Epidermal melanocyte (primary cell): Measurements from ENCODE around the gene SF3B5.
A peak's percentile ranks its signal among the peaks of the same experiment; 100 is the strongest.
"Not testable (repeated sequence)": the region's sequence is repeated elsewhere in the genome, so short reads cannot be mapped to it uniquely, and the experiment has no call there.

ENCODE experiments used
- DNase-seq: peaks from one replicate; pipeline ENCODE4 v3.0.0; 2011; ENCODE audit warnings: low spot score; ENCODE audit not compliant: insufficient read length

SF3B5 gene

DNA sequence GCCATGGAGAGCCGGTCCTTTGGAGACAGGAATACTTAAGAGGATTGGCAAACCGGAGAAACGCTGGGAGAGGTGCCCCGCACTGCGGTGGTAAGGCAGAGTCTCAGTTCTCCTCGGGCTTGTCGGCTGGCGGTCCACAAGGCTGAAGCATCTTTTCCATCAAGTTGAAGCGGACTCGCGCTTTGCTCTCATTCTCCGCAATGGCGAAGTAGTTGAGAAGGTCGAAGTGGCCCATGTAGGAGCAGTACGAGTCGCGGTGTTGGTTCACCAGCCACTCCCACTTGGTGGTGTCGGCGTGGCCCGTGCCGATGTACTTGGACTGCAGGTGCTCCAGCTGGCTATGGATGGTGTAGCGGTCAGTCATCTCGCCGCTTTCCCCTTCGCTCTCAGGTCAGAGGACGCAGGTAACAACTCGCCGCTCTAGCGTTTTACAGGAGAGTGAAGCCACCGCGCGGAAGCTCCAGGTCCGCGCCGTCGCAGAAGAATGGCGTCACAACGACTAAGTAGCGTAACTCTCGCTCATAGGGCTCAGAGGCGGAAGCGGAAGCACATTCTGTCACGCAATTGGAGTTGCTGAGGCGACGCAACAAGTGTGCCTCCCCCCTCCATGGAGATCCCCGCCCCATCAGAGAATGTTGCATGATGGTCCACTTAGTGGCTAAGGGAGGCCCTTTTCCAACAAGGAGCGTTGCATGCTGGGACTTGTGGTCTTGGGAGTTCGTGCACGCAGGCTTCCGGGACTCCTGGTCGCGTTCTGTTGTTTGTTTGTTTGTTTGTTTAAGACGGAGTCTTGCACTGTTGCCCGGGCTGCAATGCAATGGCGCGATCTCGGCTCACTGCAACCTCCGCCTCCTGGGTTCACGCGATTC, at the start of gene SF3B5:
TSS of gene SF3B5 (minus strand) at position 440 of the 869 bp plus-strand sequence. CDS start at position 364, 76 bp downstream.
- DNase-seq = peak; percentile 86

DNA sequence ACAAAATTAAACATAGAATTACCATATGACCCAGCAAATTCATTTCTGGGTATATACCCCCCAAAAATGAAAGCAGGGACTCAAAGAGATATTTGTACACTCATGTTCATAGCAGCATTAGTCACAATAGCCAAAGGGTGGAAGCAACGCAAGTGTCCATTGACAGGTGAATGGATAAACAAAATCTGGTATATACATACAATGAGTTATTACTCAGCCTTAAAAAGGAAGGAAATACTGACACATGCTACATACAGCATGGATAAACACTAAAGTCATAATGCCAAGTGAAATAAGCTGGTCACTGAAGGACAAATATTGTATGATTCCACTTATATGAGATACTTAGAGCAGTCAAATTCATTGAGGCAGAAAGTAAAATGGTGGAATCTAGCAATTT, 49.6 kb upstream of the SF3B5 start:
- DNase-seq = no peak

DNA sequence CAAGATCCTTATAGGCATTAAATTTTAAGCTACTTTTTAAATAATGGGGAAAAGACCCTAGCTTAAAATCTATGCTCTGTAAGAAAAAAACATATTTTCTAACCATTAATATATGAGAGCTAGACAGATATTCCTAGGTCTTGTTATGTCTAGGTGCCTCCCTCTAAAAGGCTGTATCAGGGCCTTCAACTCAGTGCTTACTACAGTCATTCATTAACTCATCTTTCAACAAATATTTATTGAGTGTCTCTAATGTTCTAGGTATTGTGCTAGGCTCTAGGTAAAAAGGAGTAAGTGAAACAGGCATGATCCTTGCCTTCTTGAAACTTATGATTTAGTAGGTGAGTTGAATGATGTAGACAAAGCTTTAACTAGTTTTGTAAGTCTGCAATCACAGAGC, 48.5 kb upstream of the SF3B5 start:
- no peak for DNase-seq

DNA sequence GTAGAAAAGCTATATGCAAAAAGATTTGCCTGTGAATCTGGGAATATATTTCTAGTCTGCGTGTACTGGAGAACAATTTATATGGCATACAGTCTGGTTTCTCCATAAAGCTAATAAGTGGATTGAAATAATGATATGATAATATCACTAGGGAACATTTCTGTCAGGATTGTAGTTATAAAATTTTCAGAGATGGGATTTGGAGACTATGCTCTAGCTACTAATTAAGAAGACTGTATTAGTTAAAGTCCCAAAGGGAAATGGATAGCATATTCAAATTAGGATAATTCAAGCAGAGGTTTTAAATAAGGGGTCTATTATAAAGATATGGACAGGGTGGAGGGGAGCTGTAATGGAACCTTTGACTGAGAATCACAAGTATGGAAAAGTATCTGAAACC, 47.7 kb upstream of the SF3B5 start:
- DNase-seq = no peak

DNA sequence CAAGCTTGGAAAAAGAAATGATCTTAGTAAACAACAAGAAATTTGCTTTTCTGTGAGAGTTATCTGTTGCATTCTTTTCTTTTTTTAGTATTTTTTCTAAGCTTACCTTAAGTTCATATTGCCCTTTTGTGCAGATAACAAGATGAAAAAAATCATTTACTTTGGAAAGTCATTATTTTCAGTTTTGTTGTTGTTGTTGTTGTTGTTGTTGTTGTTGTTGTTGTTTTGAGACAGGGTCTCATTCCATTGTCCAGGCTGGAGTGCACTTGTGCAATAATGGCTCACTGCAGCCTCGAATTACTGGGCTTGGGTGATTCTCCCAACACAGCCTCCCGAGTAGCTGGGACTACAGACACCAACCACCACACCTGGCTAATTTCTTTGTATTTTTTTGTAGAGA, 46.1 kb upstream of the SF3B5 start:
- DNase-seq = no peak

DNA sequence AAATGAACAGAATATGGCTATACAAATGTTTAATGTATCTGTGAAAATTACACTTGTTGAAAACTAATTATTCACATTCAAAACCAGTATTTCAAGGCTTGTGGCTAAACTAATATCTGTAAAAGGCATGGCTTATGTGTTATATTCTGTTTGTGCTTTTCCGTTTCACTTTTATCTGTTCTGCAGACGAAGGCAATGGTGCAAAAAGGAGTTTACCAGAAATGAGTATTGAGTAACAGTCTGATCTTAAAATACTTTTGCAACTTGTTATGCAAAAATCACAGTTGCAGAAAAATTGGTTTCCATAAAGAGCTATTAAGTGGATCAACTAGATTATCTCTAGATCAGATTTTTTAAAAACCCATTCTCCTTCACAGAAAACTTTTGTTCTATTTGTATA, 45.5 kb upstream of the SF3B5 start:
- DNase-seq = no peak

DNA sequence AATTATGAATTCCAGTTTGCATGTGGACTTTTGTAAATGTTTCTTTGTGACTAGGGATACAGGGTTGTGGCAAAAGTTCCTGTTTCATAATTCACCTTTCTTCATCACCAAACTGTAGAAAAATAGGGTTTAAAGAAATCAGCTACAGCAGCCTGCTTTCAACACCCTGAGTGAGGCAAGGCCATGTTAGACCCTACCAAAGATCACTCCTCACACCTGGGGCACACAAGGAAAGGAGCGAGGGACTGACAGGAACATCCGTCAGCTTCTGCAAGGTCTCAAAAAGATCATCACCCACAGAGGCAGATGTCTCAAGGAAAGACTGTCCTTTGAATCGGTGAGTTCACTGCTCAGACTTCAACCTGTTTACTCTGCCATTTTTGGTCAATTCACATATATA, 44.4 kb upstream of the SF3B5 start:
- no peak for DNase-seq

DNA sequence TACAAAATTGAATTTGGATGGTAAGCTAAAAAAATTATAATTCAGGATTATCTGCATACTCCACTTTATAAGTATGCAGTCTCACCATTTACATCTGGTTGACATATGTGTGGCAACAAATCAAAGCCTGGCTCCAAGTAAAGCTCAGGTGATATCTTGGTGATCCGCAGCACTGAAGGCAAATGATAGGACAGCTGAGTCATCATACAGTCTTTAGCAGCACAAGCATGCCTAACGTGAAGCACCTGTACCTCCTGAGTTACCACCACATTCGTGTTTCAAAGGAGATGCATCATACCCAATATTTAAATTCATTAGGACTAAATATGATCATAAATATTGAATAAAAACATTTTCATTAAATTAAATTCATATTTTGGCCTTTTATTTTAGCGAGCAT, 43.2 kb upstream of the SF3B5 start:
- no peak for DNase-seq

DNA sequence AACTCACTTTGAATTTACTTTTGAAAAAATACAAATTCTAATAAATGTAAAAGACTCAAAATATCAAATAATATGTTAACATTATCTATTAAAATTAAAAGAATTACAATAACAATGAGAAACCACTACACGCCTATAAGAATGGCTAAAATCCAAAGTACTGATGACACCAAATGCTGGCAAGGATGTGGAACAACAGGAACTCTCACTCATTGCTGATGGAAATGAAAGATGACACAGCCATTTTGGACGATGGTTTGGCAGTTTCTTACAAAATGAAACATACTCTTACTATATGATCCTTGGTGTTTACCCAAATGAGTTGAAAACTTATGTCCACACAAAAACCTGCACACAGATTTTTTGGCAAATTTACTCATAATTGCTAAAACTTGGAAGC, 39.4 kb upstream of the SF3B5 start:
- DNase-seq = no peak

DNA sequence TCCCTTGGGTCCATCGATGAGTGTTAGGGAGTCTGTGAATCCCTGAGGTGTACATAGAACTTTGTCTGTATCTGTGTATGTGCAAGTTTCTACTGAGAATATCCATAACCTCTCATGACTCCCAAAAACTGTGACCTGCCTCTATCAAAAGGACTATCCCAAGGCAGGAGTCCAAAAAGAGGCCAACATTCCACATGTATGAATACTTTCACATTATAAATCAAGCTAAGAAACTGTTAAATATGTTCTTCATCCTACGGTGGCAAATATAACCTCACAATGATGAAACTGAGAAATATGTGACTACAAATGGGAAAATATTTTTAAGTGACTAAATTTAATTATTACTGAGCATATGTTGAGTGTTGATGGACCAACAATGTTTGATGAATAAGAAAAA, 38.8 kb upstream of the SF3B5 start:
- DNase-seq = no peak

DNA sequence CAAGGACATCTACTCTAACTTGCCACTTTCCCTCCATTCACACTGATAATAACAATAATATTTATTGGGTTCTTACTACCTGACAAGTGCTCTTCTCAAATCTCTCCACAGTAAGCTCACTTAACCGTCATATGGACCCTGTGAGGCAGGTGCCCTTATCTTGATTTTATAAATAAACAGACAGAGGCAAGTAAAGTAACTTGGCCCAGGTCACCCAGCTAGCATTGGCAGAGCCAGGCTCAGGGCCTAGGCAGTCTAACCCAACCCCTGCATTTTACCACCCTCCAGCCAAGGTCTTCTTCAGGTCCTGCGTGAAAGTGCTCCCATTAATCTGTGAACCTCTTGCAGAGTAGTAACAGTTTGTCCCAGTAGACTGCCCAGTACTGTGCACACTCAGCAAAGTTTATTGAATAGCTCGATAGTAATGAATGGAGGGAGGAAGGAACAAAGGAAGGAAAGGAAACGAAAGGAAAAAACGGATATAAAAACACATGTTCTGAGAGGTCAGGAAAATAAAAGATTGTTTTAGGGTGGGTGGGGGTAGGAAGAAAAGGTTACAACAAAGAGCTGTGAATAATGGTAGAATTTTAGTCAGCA, 38.0 kb upstream of the SF3B5 start:
- DNase-seq = no peak

DNA sequence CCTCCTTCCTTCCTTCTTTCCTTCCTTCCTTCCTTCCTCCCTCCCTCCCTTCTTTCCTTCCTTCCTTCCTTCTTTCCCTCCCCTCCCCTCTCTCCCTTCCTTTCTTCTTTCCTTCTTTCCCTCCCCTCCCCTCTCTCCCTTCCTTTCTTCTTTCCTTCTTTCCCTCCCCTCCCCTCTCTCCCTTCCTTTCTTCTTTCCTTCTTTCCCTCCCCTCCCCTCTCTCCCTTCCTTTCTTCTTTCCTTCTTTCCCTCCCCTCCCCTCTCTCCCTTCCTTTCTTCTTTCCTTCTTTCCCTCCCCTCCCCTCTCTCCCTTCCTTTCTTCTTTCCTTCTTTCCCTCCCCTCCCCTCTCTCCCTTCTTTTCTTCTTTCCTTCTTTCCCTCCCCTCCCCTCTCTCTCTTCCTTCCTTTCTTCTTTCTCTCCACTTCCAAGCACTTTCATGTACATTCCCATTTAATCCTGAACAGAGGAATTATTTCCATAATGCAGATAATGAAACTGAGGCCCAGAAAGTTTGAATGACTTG, 36.9 kb upstream of the SF3B5 start:
- not testable (repeated sequence) for DNase-seq

DNA sequence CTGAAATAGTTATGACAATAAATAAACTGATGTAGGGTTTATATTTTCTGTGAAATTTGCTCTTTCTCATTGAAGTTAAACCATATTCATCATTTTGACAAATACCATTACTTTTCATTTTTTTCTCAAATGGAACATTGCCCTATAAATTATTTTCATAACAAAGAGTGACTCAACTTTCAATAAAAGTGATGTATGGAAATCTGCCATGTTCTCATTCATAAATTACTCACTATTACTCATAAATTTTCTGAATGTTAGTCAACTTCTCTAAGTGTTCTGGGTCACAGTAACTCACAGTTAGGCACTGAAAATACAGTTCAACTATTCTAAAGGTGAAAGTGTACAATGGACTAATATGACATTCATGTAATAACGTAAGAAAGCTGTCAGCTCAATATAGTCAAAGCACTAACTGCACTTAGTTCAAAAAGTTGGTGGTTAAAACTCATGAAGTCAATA, 35.9 kb upstream of the SF3B5 start:
- DNase-seq = no peak

DNA sequence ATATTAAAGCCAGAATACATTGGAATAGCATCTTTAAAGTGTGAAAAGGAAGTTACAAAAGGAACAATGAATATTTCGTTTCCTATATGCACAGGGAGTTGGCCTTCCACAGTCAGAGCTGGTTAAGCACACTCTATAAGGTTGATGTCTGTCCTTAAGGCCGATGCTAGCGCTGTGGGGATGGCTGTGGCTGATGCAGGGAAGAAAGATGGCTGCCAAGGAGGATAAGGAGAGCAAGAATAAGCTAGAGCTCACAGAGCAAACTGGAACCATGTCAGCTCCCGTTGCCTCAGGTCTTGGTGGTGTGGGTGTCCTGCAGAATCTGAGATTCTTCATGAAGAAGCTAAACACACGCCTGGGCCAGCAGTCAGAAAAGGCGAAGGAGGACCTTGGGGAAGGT, 34.1 kb upstream of the SF3B5 start:
- DNase-seq = no peak

DNA sequence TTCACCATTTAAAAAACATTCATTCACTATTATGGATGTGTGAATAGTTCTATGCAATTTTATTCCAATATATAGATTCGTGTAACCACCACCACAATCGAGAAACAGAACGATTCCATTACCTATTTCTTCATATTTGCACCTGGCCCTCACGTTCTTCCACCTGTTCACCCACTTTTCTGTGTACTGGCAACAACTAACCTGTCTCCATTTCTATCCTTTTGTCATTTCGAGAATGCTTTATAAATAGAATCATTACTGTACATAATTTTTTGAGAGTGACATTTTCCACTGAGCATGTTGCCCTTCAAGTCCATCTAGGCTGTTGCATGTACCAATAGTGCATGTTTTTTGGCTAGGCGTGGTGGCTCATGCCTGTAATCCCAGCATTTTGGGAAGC, 31.7 kb upstream of the SF3B5 start:
- no peak for DNase-seq

DNA sequence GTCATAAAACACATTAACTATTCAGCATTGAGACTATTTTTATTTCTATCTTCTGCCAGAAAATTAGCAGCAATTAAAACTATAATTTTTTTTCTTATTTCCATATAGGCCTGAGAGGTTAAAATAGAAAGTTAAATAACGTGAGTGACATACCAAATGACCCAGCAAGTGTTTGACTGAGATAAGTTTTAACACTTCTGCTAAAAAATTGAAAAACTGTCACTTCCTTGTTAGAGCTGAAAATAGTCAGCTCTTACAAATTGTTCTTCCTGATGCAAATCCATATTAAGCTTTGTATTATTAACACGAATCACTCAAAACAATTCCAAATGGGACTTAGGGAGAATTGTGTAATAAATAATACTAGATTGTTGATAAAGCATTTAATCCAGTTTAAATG, 28.5 kb upstream of the SF3B5 start:
- DNase-seq = no peak

DNA sequence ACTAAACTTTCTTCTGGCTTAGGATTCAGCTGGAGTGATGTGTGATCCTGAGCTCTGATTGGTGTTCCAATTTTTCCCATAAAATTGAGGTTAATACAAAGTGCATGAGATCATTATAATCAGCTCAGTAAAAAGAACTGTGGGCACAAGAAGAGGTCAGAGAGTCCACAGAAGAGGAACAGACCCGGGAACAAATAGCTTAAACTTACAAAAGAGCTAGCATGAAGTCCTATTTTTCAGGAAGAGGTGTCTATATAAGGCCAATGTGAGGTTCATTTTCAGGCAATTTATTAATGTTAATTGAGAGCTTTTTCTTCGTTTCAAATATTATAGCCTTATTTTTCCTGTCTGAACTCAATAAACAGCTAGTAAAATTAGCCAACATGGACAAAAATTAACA, 28.0 kb upstream of the SF3B5 start:
- DNase-seq = no peak

DNA sequence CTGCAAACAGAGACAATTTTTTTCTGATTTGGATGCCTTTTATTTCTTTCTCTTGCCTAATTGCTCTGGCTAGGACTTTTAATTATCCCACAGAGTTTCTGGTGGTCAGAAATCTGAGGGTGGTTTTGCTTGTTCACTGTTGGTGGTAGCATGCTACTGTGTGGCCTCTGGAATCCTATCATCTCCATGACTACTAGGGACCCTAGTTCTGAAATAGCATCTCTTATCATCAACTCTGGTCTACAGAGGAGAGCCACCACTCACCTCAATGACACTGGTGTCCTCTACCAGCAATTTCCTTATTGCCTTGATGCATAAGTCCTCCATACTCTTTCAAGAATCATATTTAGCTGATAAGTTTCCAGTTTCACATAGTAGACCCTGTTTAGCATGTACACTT, 27.5 kb upstream of the SF3B5 start:
- no peak for DNase-seq

DNA sequence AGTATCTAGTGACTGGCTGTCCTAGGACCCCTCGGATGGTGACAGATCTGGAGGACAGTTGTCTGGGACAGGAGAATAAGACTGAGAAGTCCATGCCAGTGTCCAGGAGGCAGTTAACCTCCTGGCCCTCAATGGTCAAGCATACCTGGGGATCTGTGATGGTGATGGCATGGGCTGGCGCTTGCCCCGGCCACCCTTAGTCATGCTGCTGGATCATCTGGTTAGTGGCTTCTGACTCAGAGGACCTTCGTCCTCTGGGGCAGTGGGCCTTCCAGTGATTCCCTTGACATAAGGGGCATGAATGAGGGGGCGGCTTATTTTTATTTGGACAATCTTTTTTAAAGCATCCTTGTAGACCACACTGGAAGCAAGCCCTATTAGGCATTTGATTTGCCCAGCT, 24.0 kb upstream of the SF3B5 start:
- no peak for DNase-seq

DNA sequence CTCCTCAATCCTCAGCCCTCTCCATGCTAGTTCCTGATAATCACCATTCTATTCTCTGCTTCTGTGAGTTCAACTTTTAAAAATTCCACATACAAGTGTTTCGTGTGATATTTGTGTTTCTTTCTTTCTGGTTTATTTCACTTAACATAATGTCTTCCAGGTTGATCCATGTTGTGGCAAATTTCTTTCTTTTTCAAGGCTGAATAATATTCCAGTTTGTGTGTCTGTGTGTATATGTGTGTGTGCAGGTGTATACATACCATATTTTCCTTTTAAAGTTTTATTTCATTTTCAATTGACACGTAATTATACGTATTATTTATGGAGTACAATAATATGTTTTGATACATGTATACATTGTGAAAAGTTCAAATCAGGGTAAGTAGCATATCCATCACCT, 19.8 kb upstream of the SF3B5 start:
- DNase-seq = no peak

DNA sequence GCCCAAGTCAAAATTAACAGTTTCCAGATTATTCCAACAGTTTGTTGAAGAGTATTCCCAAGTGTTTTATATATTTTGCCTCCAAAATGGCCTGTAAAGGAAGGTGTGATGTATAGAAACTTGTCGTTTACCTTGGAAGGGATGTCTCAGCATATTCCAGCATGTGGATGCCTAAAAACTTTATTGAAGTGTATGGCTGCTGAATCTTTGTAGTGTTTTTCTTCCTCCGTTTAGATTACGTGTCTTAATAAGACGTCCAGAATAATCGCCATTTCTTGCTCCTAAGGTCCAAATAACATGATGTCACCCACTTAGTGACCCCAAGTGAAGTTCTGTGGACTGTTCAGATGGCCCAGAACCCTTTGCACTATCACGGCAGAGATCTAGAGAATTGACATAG, 18.0 kb upstream of the SF3B5 start:
- DNase-seq = no peak

DNA sequence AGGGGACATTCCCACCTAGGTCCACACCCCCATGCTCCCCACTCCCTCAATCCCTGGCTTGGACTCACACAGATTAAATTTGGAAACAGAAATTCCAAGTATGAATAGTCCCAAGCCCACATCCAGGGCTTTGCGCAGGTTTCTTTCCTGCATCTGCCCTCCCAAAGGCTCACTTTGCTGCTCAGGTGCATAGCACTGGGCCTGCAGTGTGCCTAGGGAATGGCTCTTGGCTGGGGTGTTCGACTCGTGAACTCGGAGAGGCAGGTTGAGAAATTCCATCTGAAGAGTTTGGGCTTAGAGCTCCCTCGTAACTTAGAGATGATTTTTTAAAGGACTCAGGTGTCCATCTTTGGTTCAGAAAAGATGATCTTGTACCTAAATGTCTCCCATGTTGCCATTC, 14.8 kb upstream of the SF3B5 start:
- DNase-seq = no peak

DNA sequence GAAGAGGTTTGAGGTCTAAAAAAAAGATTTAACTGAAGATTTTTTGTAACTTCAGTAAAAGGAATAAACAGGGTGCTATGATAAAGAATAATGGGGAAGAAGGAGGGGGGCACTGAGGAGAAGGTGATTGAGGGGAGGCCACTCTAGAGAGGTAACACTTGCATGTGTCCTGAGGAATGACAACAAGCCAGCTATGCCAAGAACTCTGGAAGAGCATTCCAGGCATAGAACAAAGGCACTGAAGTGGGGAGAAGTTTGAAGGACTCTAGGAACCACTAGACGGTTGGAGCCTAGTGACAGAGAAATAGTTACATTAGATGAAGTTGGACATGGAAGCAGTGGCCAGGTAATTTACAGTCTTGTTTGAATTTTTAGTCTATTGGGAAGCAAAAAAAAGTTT, 10.8 kb upstream of the SF3B5 start:
- no peak for DNase-seq
